GM12891 (cell line): Measurements from ENCODE around the gene TPCN2.
A peak's percentile ranks its signal among the peaks of the same experiment; 100 is the strongest.

ENCODE experiments used
- DNase-seq: peaks from one replicate; pipeline ENCODE4 v3.0.0; 2011; ENCODE audit warnings: low spot score; ENCODE audit not compliant: insufficient read length
- FAIRE-seq: peaks from 2 replicates; lab custom pipeline; 2011; peaks lifted over from hg19 to GRCh38; lab: Jason Lieb, UNC
- PAX5 ChIP-seq: IDR thresholded peaks from 2 replicates; pipeline ENCODE4 v1.6.1; 2011; ENCODE audit warnings: low read length, moderate library complexity, mild to moderate bottlenecking; ENCODE audit not compliant: insufficient read depth, severe bottlenecking
- POLR2A ChIP-seq: IDR thresholded peaks from 2 replicates; pipeline ENCODE4 v1.6.1; 2011; ENCODE audit warnings: low read depth, low read length, control low read depth
- POLR2AphosphoS5 ChIP-seq: IDR thresholded peaks from 2 replicates; pipeline ENCODE4 v1.6.1; 2011; ENCODE audit warnings: low read depth, low read length, control low read depth
- POU2F2 ChIP-seq: IDR thresholded peaks from 2 replicates; pipeline ENCODE4 v1.6.1; 2011; ENCODE audit warnings: low read depth, mild to moderate bottlenecking, control low read depth, low read length, moderate library complexity
- SPI1 ChIP-seq: IDR thresholded peaks from 2 replicates; pipeline ENCODE4 v1.6.1; 2011; ENCODE audit warnings: low read depth, low read length, control low read depth
- TAF1 ChIP-seq: IDR thresholded peaks from 2 replicates; pipeline ENCODE4 v1.6.1; 2011; ENCODE audit warnings: low read depth, low read length, control low read depth

Gene TPCN2

DNA sequence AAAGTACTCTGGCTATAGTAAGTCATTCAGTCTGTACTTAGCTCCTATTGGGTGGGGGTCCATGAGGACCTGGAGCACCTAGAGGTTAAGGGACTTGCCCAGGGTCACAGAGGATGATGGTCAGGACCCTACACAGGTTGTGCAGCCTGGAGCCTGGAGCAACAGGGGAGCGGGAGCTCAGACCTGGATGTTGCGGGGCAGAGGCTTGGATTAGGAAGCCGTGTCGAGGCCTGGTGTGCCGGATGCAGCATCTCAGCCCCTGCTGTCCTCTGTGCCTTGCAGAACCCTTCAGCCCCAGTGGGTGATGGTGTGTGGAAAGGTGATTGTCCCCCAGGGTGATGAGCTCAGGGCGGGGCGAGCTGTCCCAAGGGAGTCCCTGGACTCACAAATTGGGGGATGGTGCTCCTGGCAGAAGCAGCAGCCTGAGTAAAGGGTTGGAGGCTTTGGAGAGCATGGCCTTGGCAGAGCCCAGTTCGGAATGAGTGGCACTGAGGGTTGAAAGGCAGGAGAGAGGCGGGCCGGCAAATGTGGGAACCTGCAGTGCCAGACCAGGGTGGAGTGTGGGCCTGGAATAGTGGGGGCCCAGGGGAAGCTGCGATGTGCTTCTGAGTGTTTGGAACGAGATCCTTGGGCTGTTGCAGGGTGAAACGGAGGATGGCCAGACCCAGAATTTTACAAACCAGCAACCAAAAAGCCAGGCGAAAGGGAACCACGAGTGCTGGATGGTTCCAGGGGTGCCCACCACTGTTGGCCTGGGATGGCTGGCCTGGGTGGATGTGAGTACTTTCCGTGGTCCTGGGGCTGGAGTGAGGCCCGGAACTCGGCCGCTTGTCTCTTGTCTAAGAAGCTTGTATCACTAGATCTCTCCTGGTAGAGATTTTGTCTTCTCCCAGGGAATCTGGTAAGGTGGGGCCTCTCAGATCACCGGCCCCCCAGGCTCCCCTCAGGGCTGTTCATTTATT lies 2.9 kb downstream of the TPCN2 start:
- FAIRE-seq (no peak), DNase-seq (no peak)
- no peak for TF ChIP-seq SPI1
- TF ChIP-seq POLR2AphosphoS5 = no peak
- no peak for TF ChIP-seq PAX5
- TF ChIP-seq POLR2A = no peak
- TF ChIP-seq POU2F2 = no peak
- no peak for TF ChIP-seq TAF1

DNA sequence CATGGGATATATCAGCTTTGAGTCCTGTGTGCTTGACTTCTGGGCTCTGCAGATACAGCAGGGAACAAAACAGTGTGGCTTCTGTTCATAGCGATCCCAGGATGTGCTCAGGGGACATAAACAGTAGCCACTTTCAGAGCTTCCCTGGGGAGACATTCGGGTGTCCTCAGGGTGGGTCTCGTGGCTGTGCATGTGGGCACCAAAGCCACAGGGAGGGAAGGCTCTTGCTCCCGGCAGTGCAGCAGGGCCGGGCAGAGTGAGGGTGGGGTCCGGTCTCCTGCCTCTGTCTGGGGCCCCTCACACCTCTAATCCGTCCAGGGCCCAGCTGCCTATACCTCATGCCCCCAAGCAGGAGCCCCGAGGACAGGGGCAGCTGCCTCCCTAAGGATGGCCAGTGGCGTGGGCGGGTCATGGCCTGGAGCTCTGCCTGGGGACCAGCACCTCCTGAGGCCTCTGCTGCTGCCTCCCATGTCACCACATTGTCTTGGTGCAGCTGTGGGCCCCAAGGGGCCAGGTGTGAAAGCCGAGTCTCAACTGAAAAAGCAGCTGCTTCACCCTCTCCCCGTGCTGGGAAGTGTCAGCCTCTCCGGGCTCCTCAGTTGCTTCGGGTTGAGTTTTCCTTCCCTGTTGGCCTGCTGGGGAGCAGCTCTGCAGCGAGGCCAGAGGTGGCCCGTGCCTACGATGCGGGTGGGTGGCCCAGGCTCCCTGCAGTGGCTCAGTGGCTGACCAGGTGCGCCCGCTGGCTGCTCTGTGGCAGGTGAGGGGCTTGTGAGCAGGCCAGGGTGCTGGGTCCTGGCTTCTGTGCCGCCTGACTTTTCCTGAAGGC lies 3.8 kb downstream of the TPCN2 start:
- no peak for FAIRE-seq
- DNase-seq = no peak
- TF ChIP-seq SPI1 (no peak), POLR2A (no peak), PAX5 (no peak), TAF1 (no peak), POLR2AphosphoS5 (no peak), POU2F2 (no peak)

DNA sequence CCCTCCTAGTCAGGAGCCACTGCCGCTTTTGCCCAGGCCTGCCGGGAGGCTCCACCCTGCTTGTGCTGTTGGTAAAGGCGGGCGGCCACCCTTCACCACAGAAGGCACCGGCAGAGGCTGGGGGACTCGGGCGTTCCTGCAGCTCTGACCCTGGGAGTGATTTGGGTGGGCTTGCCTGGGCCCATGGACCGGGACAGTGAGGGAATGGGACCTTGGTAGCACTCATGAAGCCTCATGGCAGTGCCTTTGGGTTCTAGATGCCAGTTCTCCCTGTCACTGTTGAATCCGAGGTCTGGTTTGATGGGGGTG lies 4.4 kb downstream of the TPCN2 start:
- TF ChIP-seq TAF1 (no peak), SPI1 (no peak), POLR2AphosphoS5 (no peak)
- no peak for DNase-seq
- no peak for FAIRE-seq

DNA sequence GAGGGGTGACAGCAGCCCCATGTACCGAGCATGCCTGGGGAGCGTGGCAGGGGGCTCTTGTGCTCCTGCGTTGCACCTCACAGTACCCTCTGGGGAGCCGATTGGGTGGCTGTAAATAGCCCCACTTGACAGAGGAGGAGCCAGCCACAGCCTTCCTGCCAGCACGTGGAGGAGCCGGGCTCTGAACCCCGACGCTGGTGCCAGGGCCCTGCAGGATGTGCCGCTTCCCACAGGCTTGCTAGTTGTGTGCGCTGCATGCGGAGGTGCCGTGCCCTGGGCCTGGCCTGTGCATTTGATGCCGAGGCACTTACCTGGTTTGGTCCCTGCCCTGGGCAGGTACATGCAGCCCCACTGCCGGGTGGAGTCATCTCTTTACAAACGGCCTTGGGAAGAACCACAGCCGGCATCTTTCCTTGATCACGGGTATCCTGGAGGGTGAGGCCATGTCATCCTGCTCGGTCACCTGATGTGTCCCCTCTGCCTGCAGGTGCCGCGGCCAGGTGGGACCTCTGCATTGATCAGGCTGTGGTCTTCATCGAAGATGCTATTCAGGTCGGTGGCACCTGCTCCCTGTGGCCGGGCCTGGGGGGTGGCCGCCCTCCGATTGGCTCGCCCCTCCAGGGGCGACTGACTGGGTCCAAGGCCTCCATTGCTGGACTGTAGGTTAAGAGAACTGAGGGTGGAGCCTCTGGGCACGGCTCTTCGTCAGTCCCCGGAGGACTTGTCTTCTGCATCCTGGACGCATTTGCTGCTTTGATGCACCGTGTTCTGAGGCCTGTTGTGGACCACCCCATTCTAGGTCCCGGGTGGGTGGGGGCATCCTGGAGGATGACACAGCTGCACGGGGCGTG lies 5.0 kb downstream of the TPCN2 start:
- TF ChIP-seq PAX5 (no peak), POU2F2 (no peak), POLR2AphosphoS5 (no peak), POLR2A (no peak), SPI1 (no peak), TAF1 (no peak)
- DNase-seq (no peak), FAIRE-seq (no peak)

DNA sequence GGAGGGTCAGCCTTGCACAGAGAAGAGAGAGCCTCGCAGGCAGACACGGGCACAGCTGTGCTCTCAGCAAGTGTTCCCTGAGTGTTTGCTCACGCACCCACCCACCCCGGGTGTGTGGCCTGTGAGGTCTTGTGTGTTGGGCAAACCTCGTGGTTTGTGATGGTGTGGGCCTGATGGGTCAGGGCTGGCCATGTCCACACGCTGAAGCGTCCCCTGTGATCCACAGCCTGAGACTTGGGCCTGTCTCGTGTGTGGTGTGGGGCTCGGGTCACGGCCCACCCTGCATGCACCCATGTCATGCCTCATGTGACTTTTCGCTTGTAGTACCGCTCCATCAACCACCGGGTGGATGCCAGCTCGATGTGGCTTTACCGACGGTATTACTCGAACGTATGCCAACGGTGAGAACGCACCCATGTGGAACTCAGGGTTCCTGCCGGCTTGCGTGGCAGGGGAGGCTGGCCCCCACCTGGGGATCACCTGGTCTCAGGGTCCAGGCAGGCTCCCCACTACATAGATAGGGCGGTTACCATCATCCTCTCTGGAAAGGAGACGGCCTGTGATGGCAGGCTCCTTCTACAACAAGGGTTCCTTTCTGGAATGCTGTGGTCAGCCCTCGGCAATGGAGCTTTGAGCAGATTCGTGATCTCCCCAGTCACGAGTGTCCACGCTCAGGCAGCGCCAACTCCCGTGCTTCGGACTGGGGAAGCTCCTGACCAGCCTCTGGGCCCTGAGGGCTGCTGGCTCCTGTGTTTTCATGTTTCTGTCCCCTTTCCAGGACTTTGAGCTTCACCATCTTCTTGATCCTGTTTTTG lies 5.9 kb downstream of the TPCN2 start:
- no peak for TF ChIP-seq PAX5
- TF ChIP-seq POLR2AphosphoS5 = no peak
- TF ChIP-seq POLR2A = no peak
- TF ChIP-seq TAF1 = no peak
- TF ChIP-seq SPI1 = no peak
- no peak for TF ChIP-seq POU2F2
- DNase-seq = no peak
- peak; percentile 58 for FAIRE-seq

DNA sequence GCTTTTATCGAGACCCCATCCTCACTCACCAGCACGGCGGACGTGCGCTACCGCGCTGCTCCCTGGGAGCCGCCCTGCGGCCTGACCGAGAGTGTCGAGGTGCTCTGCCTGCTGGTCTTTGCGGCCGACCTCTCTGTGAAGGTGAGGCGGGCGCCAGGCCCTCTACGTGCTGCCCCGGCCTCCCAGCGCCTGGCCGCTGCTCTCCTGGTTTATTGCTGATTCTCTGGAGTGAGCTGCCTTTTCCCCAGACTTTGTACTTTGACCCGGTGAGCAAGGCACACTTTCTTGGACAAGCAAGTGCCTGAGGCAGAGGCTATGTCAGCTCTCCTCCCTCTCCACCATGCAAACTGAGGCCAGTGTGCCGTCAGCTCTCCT lies 6.5 kb downstream of the TPCN2 start:
- DNase-seq (no peak), FAIRE-seq (no peak)
- TF ChIP-seq SPI1 (no peak), POU2F2 (no peak)

DNA sequence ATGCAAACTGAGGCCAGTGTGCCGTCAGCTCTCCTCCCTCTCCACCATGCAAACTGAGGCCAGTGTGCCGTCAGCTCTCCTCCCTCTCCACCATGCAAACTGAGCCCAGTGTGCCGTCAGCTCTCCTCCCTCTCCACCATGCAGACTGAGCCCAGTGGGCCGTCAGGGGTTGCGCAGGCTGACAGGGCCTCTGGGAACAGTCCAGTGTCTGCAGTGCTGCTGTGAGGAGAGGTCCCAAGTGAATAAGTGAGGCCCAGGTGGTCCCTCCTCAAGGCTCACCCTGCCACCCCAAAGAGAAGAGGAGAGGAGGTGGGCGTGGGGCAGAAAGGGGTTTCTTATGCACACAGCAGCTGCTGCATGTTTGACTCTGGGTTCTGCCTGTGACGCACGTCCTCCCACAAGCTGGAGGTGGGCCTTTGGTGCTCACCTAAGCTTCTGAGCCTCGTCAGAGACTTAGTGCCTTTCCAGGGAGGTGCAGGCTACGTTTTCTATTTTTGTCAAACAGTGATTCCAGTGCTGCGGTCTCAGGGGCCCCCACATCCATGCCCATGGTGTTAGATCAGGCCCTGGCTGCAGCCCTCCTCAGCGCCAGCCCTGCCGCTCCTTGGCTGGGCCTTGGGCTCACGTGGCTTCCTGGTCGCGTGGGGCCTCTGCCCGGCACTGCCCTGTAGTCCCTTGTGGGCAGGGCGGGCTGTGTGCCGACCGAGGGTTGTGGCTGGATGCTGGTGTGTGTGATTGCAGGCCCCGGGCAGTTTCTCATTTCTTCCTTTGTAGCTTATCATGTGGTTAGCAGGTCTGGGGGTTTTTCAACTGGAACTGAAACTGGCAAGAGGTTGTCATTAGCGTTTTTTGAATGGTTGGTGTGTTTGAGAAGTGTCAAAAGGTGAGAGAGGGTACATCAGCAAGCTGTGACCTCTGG lies 7.1 kb downstream of the TPCN2 start:
- TF ChIP-seq SPI1 = peak; percentile 97
- no peak for TF ChIP-seq TAF1
- TF ChIP-seq POLR2AphosphoS5 = peak; percentile 23; the same call in 1 of the 2 replicates
- FAIRE-seq (peak; percentile 89), DNase-seq (peak; percentile 81)

- FAIRE-seq = no peak
- no peak for DNase-seq
- TF ChIP-seq POU2F2 (no peak), PAX5 (no peak), POLR2A (no peak), SPI1 (no peak), TAF1 (no peak), POLR2AphosphoS5 (no peak)
Measured at GRCh38 chr11:69057236-69057635, 8.5 kb downstream of the TPCN2 start.
